IMR-90 (cell line): ENCODE results near the gene MEN1.

Source experiments
- BHLHE40 ChIP-seq: fragments of 150-350 bp; IDR thresholded peaks from 2 replicates; pipeline ENCODE4 v1.6.1; 2016; ENCODE audit warnings: mild to moderate bottlenecking, low read depth, low read length
- MAFK ChIP-seq: IDR thresholded peaks from 2 replicates; pipeline ENCODE4 v1.6.1; 2012; ENCODE audit warnings: low read depth, low read length, improper control_type of control experiment
- MXI1 ChIP-seq: IDR thresholded peaks from 2 replicates; pipeline ENCODE4 v1.6.1; 2012; ENCODE audit warnings: low read depth, mild to moderate bottlenecking, low read length, moderate library complexity, borderline replicate concordance
- NFE2L2 ChIP-seq: fragments of 150-350 bp; IDR thresholded peaks from 2 replicates; pipeline ENCODE4 v1.6.1; 2016; ENCODE audit warnings: low read depth, mild to moderate bottlenecking, low read length
- POLR2A ChIP-seq: IDR thresholded peaks from 2 replicates; pipeline ENCODE4 v1.6.1; 2012; ENCODE audit warnings: mild to moderate bottlenecking, low read depth, low read length
- RAD21 ChIP-seq: IDR thresholded peaks from 2 replicates; pipeline ENCODE4 v1.6.1; 2012; ENCODE audit warnings: low read length, improper control_type of control experiment
- RCOR1 ChIP-seq: IDR thresholded peaks from 2 replicates; pipeline ENCODE4 v1.6.1; 2012; ENCODE audit warnings: mild to moderate bottlenecking, low read length, improper control_type of control experiment; ENCODE audit not compliant: insufficient replicate concordance
- RFX5 ChIP-seq: IDR thresholded peaks from 2 replicates; pipeline ENCODE4 v1.8.0; 2012; ENCODE audit warnings: low read depth, mild to moderate bottlenecking, low read length, moderate library complexity
- SMC3 ChIP-seq: fragments of 150-350 bp; IDR thresholded peaks from 2 replicates; pipeline ENCODE4 v1.6.1; 2016; ENCODE audit warnings: low read depth, mild to moderate bottlenecking, antibody characterized with exemption, low read length, moderate library complexity
- TF ChIP-seq, protein P1 (sequence below): conservative IDR thresholded peaks from 2 replicates; pipeline ENCODE4 v1.5.1; 2012; ENCODE audit warnings: mild to moderate bottlenecking, low read depth, low read length, improper control_type of control experiment
- TF ChIP-seq, protein P2 (sequence below): fragments of 150-350 bp; IDR thresholded peaks from 2 replicates; pipeline ENCODE4 v1.6.1; 2017; ENCODE audit warnings: mild to moderate bottlenecking, antibody characterized with exemption, low read length, low read depth
- TF ChIP-seq, protein P3 (sequence below): fragments of 150-350 bp; IDR thresholded peaks from 2 replicates; pipeline ENCODE4 v1.6.1; 2016; ENCODE audit warnings: low read depth, mild to moderate bottlenecking, low read length, moderate library complexity, borderline replicate concordance

DNA sequence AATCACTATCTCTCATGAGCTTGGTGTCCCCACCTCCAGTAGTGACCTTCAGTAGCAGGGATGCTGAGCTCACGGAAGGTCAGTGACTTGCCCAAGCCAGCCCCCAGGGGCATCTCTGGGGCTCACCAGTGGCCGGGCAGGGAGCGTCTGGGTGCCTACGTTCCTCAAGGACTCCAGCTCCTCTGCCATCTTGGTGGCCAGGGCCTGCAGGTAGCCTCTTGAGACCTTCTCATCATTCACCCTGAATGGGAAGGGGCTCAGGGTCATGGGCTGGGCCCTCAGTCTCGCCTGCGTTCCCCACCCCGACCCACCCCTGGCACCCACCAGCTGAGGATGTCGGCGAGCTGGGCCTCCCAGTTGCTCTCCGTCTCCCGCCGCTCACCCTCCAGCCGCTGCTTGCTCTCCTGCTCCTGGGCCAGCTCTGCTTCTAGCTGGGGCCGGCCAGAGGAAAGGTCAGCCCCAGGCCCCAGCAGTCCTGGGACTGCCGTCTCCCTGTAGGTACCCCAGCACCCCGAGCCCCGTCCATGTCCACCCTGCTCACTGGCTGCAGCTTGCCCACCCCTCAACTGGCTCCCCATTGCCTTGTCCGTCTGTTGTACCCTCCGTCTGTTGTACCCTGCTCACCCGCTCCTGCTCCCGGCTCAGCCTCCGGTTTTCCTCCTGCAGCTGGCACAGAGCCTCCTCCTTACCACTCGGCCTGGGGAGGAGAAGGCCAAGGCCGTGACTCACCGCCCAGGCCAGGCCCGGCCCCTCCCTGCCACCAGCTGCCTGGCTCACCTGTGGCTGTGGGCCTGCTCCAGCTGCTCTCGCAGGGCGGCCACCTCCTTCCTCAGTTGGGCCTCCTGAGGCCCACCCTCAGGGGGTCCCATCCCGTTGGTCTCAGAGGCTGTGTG, 24.6 kb upstream of the MEN1 start:
- TF ChIP-seq MAFK (no peak), RCOR1 (no peak), POLR2A (no peak), BHLHE40 (no peak), RFX5 (no peak), MXI1 (no peak), SMC3 (no peak), RAD21 (no peak), NFE2L2 (no peak)
- TF ChIP-seq, protein P1, sequence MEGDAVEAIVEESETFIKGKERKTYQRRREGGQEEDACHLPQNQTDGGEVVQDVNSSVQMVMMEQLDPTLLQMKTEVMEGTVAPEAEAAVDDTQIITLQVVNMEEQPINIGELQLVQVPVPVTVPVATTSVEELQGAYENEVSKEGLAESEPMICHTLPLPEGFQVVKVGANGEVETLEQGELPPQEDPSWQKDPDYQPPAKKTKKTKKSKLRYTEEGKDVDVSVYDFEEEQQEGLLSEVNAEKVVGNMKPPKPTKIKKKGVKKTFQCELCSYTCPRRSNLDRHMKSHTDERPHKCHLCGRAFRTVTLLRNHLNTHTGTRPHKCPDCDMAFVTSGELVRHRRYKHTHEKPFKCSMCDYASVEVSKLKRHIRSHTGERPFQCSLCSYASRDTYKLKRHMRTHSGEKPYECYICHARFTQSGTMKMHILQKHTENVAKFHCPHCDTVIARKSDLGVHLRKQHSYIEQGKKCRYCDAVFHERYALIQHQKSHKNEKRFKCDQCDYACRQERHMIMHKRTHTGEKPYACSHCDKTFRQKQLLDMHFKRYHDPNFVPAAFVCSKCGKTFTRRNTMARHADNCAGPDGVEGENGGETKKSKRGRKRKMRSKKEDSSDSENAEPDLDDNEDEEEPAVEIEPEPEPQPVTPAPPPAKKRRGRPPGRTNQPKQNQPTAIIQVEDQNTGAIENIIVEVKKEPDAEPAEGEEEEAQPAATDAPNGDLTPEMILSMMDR, result no peak
- TF ChIP-seq, protein P2, sequence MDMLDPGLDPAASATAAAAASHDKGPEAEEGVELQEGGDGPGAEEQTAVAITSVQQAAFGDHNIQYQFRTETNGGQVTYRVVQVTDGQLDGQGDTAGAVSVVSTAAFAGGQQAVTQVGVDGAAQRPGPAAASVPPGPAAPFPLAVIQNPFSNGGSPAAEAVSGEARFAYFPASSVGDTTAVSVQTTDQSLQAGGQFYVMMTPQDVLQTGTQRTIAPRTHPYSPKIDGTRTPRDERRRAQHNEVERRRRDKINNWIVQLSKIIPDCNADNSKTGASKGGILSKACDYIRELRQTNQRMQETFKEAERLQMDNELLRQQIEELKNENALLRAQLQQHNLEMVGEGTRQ, result no peak
- TF ChIP-seq, protein P3, sequence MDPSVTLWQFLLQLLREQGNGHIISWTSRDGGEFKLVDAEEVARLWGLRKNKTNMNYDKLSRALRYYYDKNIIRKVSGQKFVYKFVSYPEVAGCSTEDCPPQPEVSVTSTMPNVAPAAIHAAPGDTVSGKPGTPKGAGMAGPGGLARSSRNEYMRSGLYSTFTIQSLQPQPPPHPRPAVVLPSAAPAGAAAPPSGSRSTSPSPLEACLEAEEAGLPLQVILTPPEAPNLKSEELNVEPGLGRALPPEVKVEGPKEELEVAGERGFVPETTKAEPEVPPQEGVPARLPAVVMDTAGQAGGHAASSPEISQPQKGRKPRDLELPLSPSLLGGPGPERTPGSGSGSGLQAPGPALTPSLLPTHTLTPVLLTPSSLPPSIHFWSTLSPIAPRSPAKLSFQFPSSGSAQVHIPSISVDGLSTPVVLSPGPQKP, result no peak
